Measurements from ENCODE around the gene SMAD9. TPM values are rescaled to one million over a fixed set of nuclear protein-coding genes. Genes with fewer than 3 reads are reported as not detected.

The SMAD9 gene
- total and polyA plus RNA-seq, 2 of the 8 experiments (the other 6 are each of a cell fraction or from before 2014, with no cell fraction given): 0.45 to 1.0 TPM

DNA sequence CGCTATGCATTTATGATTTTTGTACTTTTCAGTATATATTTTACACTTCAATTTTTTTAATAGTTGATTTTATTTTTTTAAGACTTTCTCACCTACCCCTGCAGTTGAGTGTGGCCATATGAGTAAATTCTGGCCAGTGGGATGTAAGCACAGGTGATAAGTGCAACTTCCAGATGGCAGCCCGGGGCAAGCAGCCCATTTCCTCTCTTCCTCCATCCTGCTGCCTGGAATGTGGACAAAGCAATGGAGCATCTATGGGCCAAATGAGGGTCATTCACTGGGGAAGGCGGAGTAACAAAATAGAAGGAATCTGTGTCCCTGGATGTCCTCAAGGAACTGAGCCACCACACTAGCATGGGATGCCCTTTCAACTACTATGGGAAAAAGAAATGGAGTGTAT, 88.7 kb downstream of the SMAD9 start:
- DNase-seq (ENCODE audit: low read depth in 1 of 2, low spot score in 2 of 2): no peak
- no peak overlapping the region for H2AK5ac ChIP-seq (ENCODE audit: low read depth, low read length)
- H3K23ac ChIP-seq (ENCODE audit: insufficient read length): no peak overlapping the region
- H4K5ac ChIP-seq (ENCODE audit: insufficient read length, low read depth, low read length): no peak overlapping the region
- no peak overlapping the region for H2AFZ ChIP-seq (ENCODE audit: low read length)
- FAIRE-seq: no peak
- no peak overlapping the region for H4K91ac ChIP-seq (replicated peaks; ENCODE audit: insufficient read length, low read length)
- no peak overlapping the region for H3K4me2 ChIP-seq (ENCODE audit: insufficient read depth in 1 of 2, low read depth in 2 of 2, low read length in 2 of 2)
- no peak overlapping the region for H3K18ac ChIP-seq (ENCODE audit: extremely low read depth, low read length)
- H4K20me1 ChIP-seq (replicated peaks in 1 of 2; ENCODE audit: control insufficient read depth in 1 of 2, insufficient read depth in 2 of 2, low read length in 2 of 2): peaks cover 0 to 2% of the 10 kb centered on the region in 2 experiments
- H3K27ac ChIP-seq (ENCODE audit: low read depth, low read length): no peak overlapping the region
- H2BK120ac ChIP-seq (replicated peaks; ENCODE audit: low read depth, low read length): no peak overlapping the region
- ChIA-PET POLR2A (ENCODE audit: partially characterized antibody) (no interaction called here), CTCF (ENCODE audit: partially characterized antibody) (interaction anchor here (1.4 to 2.0 kb wide), 3 partner anchors 17 to 411 kb away, joined by 4 to 8 read pairs (median 4); no protein-coding TSS in a partner anchor)
- no peak overlapping the region for H3K4me3 ChIP-seq (ENCODE audit: extremely low read depth in 1 of 4, insufficient read depth in 2 of 4, low read depth in 3 of 4, low read length in 4 of 4)
- H3K27me3 ChIP-seq (replicated peaks in 1 of 4; ENCODE audit: control insufficient read depth in 3 of 4, extremely low read depth in 1 of 4, insufficient read depth in 3 of 4, low read length in 3 of 4): no peaks in the 10 kb centered on the region
- H3K9ac ChIP-seq (replicated peaks in 1 of 4; ENCODE audit: extremely low read depth in 1 of 4, low read depth in 3 of 4, low read length in 3 of 4): no peak overlapping the region
- H3K79me1 ChIP-seq (ENCODE audit: low read depth, low read length): no peaks in the 10 kb centered on the region
- H3K14ac ChIP-seq (ENCODE audit: insufficient read length): no peak overlapping the region
- no peak overlapping the region for H2BK5ac ChIP-seq (ENCODE audit: low read depth, low read length)
- no peaks in the 10 kb centered on the region for H3K9me3 ChIP-seq (ENCODE audit: insufficient read depth in 2 of 2, low read depth in 1 of 2, low read length in 1 of 2)
- no peak overlapping the region for H2BK20ac ChIP-seq (ENCODE audit: low read length)
- H3K4ac ChIP-seq (replicated peaks; ENCODE audit: insufficient read length, low read depth, low read length): no peak overlapping the region
- H3K4me1 ChIP-seq (replicated peaks in 1 of 4; ENCODE audit: control insufficient read depth in 3 of 4, insufficient read depth in 4 of 4, low read length in 3 of 4): no peaks in the 10 kb centered on the region
- no peaks in the 10 kb centered on the region; the same call in 1 of the 2 replicates for H3K23me2 ChIP-seq (ENCODE audit: low read depth, low read length)
- H3K36me3 ChIP-seq (ENCODE audit: control insufficient read depth in 2 of 4, insufficient read depth in 4 of 4, low read length in 3 of 4): peaks cover 0 to 13% (median 0%) of the 10 kb centered on the region in 4 experiments; a peak in 2 of 8 replicates
- no peak overlapping the region for H3K56ac ChIP-seq (replicated peaks; ENCODE audit: insufficient read length, low read depth, low read length)
- WGBS, 2 experiments (ENCODE audit: extremely low coverage in 1 of 2, insufficient coverage in 1 of 2, insufficient read length in 1 of 2, insufficient replicate concordance in 2 of 2, low coverage in 1 of 2, low lambda C conversion rate in 2 of 2, missing lambda C conversion rate in 1 of 2): 96% methylated on average over 3 of the region's 3 CpGs; no CpG with 5 or more reads in 1 of the 2 experiments
- H4K8ac ChIP-seq (ENCODE audit: extremely low read depth, insufficient read depth, low read length): no peak overlapping the region
- H3K79me2 ChIP-seq (ENCODE audit: control insufficient read depth in 1 of 2, insufficient read depth in 2 of 2, low read length in 2 of 2): no peaks in the 10 kb centered on the region
- H2BK12ac ChIP-seq (ENCODE audit: low read depth, low read length): no peak overlapping the region
- no peak overlapping the region for H2BK15ac ChIP-seq (ENCODE audit: low read length)
- TF ChIP-seq RBBP5 (IDR thresholded peaks at IDR 0.05; ENCODE audit: borderline replicate concordance, low read depth, low read length): no peak
- TF ChIP-seq, protein P1, sequence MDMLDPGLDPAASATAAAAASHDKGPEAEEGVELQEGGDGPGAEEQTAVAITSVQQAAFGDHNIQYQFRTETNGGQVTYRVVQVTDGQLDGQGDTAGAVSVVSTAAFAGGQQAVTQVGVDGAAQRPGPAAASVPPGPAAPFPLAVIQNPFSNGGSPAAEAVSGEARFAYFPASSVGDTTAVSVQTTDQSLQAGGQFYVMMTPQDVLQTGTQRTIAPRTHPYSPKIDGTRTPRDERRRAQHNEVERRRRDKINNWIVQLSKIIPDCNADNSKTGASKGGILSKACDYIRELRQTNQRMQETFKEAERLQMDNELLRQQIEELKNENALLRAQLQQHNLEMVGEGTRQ (IDR thresholded peaks at IDR 0.05; ENCODE audit: low read length): no peak
- no peak for TF ChIP-seq TAF7 (optimal IDR thresholded peaks at IDR 0.05; ENCODE audit: borderline replicate concordance, low read depth, low read length)
- no peak for TF ChIP-seq RNF2 (IDR thresholded peaks at IDR 0.05; ENCODE audit: borderline replicate concordance, low read depth, low read length, missing control alignments, poor library complexity, severe bottlenecking)
- TF ChIP-seq CREB1 (IDR thresholded peaks at IDR 0.05): no peak
- TF ChIP-seq, protein P2, sequence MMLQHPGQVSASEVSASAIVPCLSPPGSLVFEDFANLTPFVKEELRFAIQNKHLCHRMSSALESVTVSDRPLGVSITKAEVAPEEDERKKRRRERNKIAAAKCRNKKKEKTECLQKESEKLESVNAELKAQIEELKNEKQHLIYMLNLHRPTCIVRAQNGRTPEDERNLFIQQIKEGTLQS (IDR thresholded peaks at IDR 0.05; ENCODE audit: insufficient read depth, low read depth, low read length): no peak
- TF ChIP-seq CHD1 (IDR thresholded peaks at IDR 0.05; ENCODE audit: low read depth, low read length): no peak
- no peak for TF ChIP-seq EP300 (IDR thresholded peaks at IDR 0.05; ENCODE audit: borderline replicate concordance in 1 of 2, low read depth in 2 of 2, low read length in 2 of 2)
- TF ChIP-seq EGR1 (IDR thresholded peaks at IDR 0.05; ENCODE audit: borderline replicate concordance, low read depth, low read length): no peak
- TF ChIP-seq TBP (IDR thresholded peaks at IDR 0.05; ENCODE audit: low read depth, low read length): no peak
- no peak for TF ChIP-seq GABPA (IDR thresholded peaks at IDR 0.05; ENCODE audit: borderline replicate concordance, insufficient read depth, low read length)
- no peak for TF ChIP-seq SP1 (IDR thresholded peaks at IDR 0.05; ENCODE audit: low read depth, low read length)
